Mucosa of stomach (tissue), 1 donor: ENCODE measurements around the gene PRRG2.
"Not testable (repeated sequence)": the region's sequence is repeated elsewhere in the genome, so short reads cannot be mapped to it uniquely, and the experiment has no call there.

Experiments used
- H3K27me3 ChIP-seq: one replicate; pipeline ENCODE4 v1.7.0; 2013; ENCODE audit warnings: mild to moderate bottlenecking, low read length; ENCODE audit not compliant: control insufficient read depth, insufficient read depth
- H3K36me3 ChIP-seq: one replicate; pipeline ENCODE4 v1.7.0; 2013; ENCODE audit warnings: low read length; ENCODE audit not compliant: control insufficient read depth, insufficient read depth
- H3K4me1 ChIP-seq: one replicate; pipeline ENCODE4 v1.7.0; 2013; ENCODE audit warnings: mild to moderate bottlenecking, low read length; ENCODE audit not compliant: control insufficient read depth, insufficient read depth
- H3K4me3 ChIP-seq: one replicate; pipeline ENCODE4 v1.7.0; 2013; ENCODE audit warnings: low read length
- H3K9ac ChIP-seq: one replicate; pipeline ENCODE4 v1.7.0; 2013; ENCODE audit warnings: mild to moderate bottlenecking, low read length, moderate library complexity
- H3K9me3 ChIP-seq: one replicate; pipeline ENCODE4 v1.7.0; 2013; ENCODE audit warnings: mild to moderate bottlenecking, low read length, moderate library complexity; ENCODE audit not compliant: control insufficient read depth
- donor health status: Pancreatic carcinoma.

The PRRG2 gene

GRCh38 chr19:49631610-49632192, 50.6 kb downstream of the PRRG2 start:
- Histone ChIP-seq H3K9ac (no peak overlapping the region), H3K36me3 (no peaks in the 10 kb centered on the region), H3K4me3 (no peak overlapping the region), H3K27me3 (no peaks in the 10 kb centered on the region), H3K4me1 (peaks cover 11% of the 10 kb centered on the region), H3K9me3 (no peaks in the 10 kb centered on the region)

- no peaks in the 10 kb centered on the region for H3K9me3 ChIP-seq
- H3K4me1 ChIP-seq: peaks cover 13% of the 10 kb centered on the region
- no peaks in the 10 kb centered on the region for H3K36me3 ChIP-seq
- no peaks in the 10 kb centered on the region for H3K27me3 ChIP-seq
- no peak overlapping the region for H3K4me3 ChIP-seq
- no peak overlapping the region for H3K9ac ChIP-seq
Observed at GRCh38 chr19:49632576-49632975, 51.5 kb downstream of the PRRG2 start.

GRCh38 chr19:49633273-49633672, 52.2 kb downstream of the PRRG2 start:
- not testable (repeated sequence) for H3K36me3 ChIP-seq, H3K27me3 ChIP-seq, H3K9ac ChIP-seq, H3K9me3 ChIP-seq, H3K4me3 ChIP-seq
- peaks cover 17% of the 10 kb centered on the region for H3K4me1 ChIP-seq

- no peak overlapping the region for H3K9ac ChIP-seq
Observed at GRCh38 chr19:49635530-49636232, 54.6 kb downstream of the PRRG2 start.

GRCh38 chr19:49636233-49636932, 55.3 kb downstream of the PRRG2 start:
- H3K9me3 ChIP-seq: no peaks in the 10 kb centered on the region
- peaks cover 25% of the 10 kb centered on the region for H3K4me1 ChIP-seq
- H3K27me3 ChIP-seq: no peaks in the 10 kb centered on the region
- no peaks in the 10 kb centered on the region for H3K36me3 ChIP-seq
- no peak overlapping the region for H3K4me3 ChIP-seq
- H3K9ac ChIP-seq: no peak overlapping the region

More at GRCh38 chr19:49635530-49636232, 54.6 kb downstream of the PRRG2 start:
- Histone ChIP-seq H3K36me3 (no peaks in the 10 kb centered on the region), H3K4me1 (peaks cover 31% of the 10 kb centered on the region), H3K9me3 (no peaks in the 10 kb centered on the region), H3K27me3 (no peaks in the 10 kb centered on the region), H3K4me3 (no peak overlapping the region)

- no peaks in the 10 kb centered on the region for H3K9me3 ChIP-seq
- H3K9ac ChIP-seq: peak overlapping the region; percentile 79
- H3K4me3 ChIP-seq: peak overlapping the region; percentile 28
- H3K4me1 ChIP-seq: peaks cover 30% of the 10 kb centered on the region
- no peaks in the 10 kb centered on the region for H3K36me3 ChIP-seq
- H3K27me3 ChIP-seq: no peaks in the 10 kb centered on the region
Observed at GRCh38 chr19:49637821-49638738, 57.0 kb downstream of the PRRG2 start.

GRCh38 chr19:49639401-49640112, 58.4 kb downstream of the PRRG2 start:
- Histone ChIP-seq H3K9ac (peak overlapping the region; percentile 79), H3K4me3 (peak overlapping the region; percentile 86), H3K27me3 (no peaks in the 10 kb centered on the region), H3K9me3 (no peaks in the 10 kb centered on the region), H3K4me1 (peaks cover 37% of the 10 kb centered on the region), H3K36me3 (no peaks in the 10 kb centered on the region)

- peak within 1 kb of the TSS; percentile 93 for H3K9ac ChIP-seq
- H3K4me1 ChIP-seq: peaks cover 37% of the 10 kb centered on the region
- H3K36me3 ChIP-seq: no peaks in the 10 kb centered on the region
- H3K4me3 ChIP-seq: peak within 1 kb of the TSS; percentile 86
- H3K27me3 ChIP-seq: no peaks in the 10 kb centered on the region
- no peaks in the 10 kb centered on the region for H3K9me3 ChIP-seq
Observed at GRCh38 chr19:49640113-49640898, 59.2 kb downstream of the PRRG2 start, which contains the start of gene RRAS. Gene RRAS, minus strand, starts transcription at chr19:49640143. Its CDS starts 45 bp downstream, at chr19:49640098.
